KMS-11 (cell line): ENCODE measurements around the gene GALNT10.

Source experiments
- H2AFZ ChIP-seq: fragments of 200-600 bp; sonication (generic); 2 replicates; pipeline ENCODE4 v1.6.1; 2016; ENCODE audit warnings: antibody characterized with exemption, mixed run types, low read depth
- H3K27ac ChIP-seq: fragments of 200-600 bp; sonication (generic); 2 replicates; pipeline ENCODE4 v1.6.1; 2016; ENCODE audit warnings: mild to moderate bottlenecking, mixed run types
- H3K27me3 ChIP-seq: fragments of 200-600 bp; sonication (generic); 2 replicates; pipeline ENCODE4 v1.6.1; 2017; ENCODE audit warnings: mild to moderate bottlenecking, low read depth, mixed run types, moderate library complexity; ENCODE audit not compliant: insufficient read depth
- H3K36me3 ChIP-seq: fragments of 200-600 bp; sonication (generic); 2 replicates; pipeline ENCODE4 v1.6.1; 2017; ENCODE audit warnings: mild to moderate bottlenecking, mixed run types; ENCODE audit not compliant: insufficient read depth
- H3K4me1 ChIP-seq: fragments of 200-600 bp; sonication (generic); 2 replicates; pipeline ENCODE4 v1.6.1; 2016; ENCODE audit warnings: mild to moderate bottlenecking, low read depth, mixed run types; ENCODE audit not compliant: poor library complexity, severe bottlenecking
- H3K4me2 ChIP-seq: fragments of 200-600 bp; sonication (generic); 2 replicates; pipeline ENCODE4 v1.7.0; 2016; ENCODE audit warnings: mild to moderate bottlenecking, mixed run types
- H3K4me3 ChIP-seq: fragments of 200-600 bp; sonication (generic); IDR thresholded peaks from 2 replicates; pipeline ENCODE4 v1.6.1; 2017; ENCODE audit warnings: low read depth, low read length, mixed read lengths; ENCODE audit not compliant: insufficient read depth
- H3K79me2 ChIP-seq: fragments of 200-600 bp; sonication (generic); 2 replicates; pipeline ENCODE4 v1.6.1; 2016; ENCODE audit warnings: low read depth, mixed run types; ENCODE audit not compliant: insufficient read depth
- H3K9ac ChIP-seq: fragments of 200-600 bp; sonication (generic); 2 replicates; pipeline ENCODE4 v1.6.1; 2016; ENCODE audit warnings: mild to moderate bottlenecking, mixed run types
- H4K20me1 ChIP-seq: fragments of 200-600 bp; sonication (generic); 2 replicates; pipeline ENCODE4 v1.6.1; 2016; ENCODE audit warnings: mild to moderate bottlenecking, mixed run types; ENCODE audit not compliant: insufficient read depth
- CTCF ChIP-seq: fragments of 200-600 bp; sonication (generic); conservative IDR thresholded peaks from 2 replicates; pipeline ENCODE4 v1.6.1; 2017; ENCODE audit warnings: low read depth, mild to moderate bottlenecking, antibody characterized with exemption, low read length, moderate library complexity, mixed read lengths

Gene GALNT10

GRCh38 chr5:154355129-154355611 is 164.6 kb downstream of the GALNT10 start:
- H3K27ac ChIP-seq = no peak overlapping the region
- no peaks in the 10 kb centered on the region for H3K79me2 ChIP-seq
- H3K4me3 ChIP-seq = no peak overlapping the region
- no peaks in the 10 kb centered on the region for H3K27me3 ChIP-seq
- no peaks in the 10 kb centered on the region for H3K36me3 ChIP-seq
- TF ChIP-seq CTCF = no peak
- H3K9ac ChIP-seq = no peak overlapping the region
- H2AFZ ChIP-seq = no peak overlapping the region
- H4K20me1 ChIP-seq = no peaks in the 10 kb centered on the region
- no peaks in the 10 kb centered on the region for H3K4me1 ChIP-seq
- H3K4me2 ChIP-seq = no peak overlapping the region

- H3K27ac ChIP-seq = no peak overlapping the region
Observed at GRCh38 chr5:154356020-154356655, 165.6 kb downstream of the GALNT10 start.

GRCh38 chr5:154356958-154357357 is 166.4 kb downstream of the GALNT10 start:
- Histone ChIP-seq H3K79me2 (no peaks in the 10 kb centered on the region), H3K27ac (no peak overlapping the region), H3K4me2 (no peak overlapping the region), H3K4me1 (no peaks in the 10 kb centered on the region), H3K36me3 (no peaks in the 10 kb centered on the region), H3K4me3 (no peak overlapping the region), H3K9ac (no peak overlapping the region), H2AFZ (no peak overlapping the region), H3K27me3 (no peaks in the 10 kb centered on the region), H4K20me1 (no peaks in the 10 kb centered on the region)
- no peak for TF ChIP-seq CTCF

More at GRCh38 chr5:154356020-154356655, 165.6 kb downstream of the GALNT10 start:
- H3K4me1 ChIP-seq = no peaks in the 10 kb centered on the region
- no peaks in the 10 kb centered on the region for H4K20me1 ChIP-seq
- no peak overlapping the region for H3K4me3 ChIP-seq
- no peaks in the 10 kb centered on the region for H3K36me3 ChIP-seq
- H2AFZ ChIP-seq = no peak overlapping the region
- no peak for TF ChIP-seq CTCF
- H3K4me2 ChIP-seq = no peak overlapping the region
- H3K9ac ChIP-seq = no peak overlapping the region
- no peaks in the 10 kb centered on the region for H3K79me2 ChIP-seq
- H3K27me3 ChIP-seq = no peaks in the 10 kb centered on the region

GRCh38 chr5:154358516-154359220 is 168.1 kb downstream of the GALNT10 start:
- Histone ChIP-seq H3K36me3 (no peaks in the 10 kb centered on the region), H3K27ac (no peak overlapping the region), H4K20me1 (no peaks in the 10 kb centered on the region), H3K4me2 (no peak overlapping the region), H3K79me2 (no peaks in the 10 kb centered on the region), H2AFZ (no peak overlapping the region), H3K27me3 (no peaks in the 10 kb centered on the region), H3K4me3 (no peak overlapping the region), H3K4me1 (no peaks in the 10 kb centered on the region), H3K9ac (no peak overlapping the region)
- no peak for TF ChIP-seq CTCF
